Fibroblast of skin of abdomen (primary cell): Measurements from ENCODE around the gene CRHBP.

Experiments
- DNase-seq: peaks from one replicate; pipeline ENCODE4 v3.0.0-alpha.2; 2013

Gene CRHBP

GRCh38 chr5:77015938-77016569, 63.2 kb downstream of the CRHBP start:
- DNase-seq = peak; percentile 49

DNA sequence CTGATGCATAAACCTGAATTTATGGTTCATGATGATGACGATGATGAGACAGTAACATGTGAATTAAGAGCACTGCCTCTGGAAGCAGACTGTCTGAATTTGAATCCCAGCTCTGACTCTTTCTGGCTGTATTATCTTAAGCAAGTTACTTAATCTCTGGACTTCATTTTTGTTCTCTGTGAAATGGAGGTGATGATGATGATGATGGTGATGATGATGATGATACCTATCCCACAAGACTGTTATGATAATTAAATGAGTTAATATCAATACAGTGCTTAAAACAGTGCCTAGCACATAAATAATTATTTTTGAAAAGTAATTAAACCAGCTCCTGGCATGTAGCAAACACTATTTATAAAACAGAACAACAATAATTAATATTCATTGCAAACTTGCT, 64.1 kb downstream of the CRHBP start:
- no peak for DNase-seq

- no peak for DNase-seq
Observed at GRCh38 chr5:77017668-77018067, 64.8 kb downstream of the CRHBP start.
